Activated T-helper 17 cell treated with anti-CD3 and anti-CD28 coated beads, Interleukin-2, amount 50 U/mL, for 72 hours (primary cell): ENCODE data around the gene IMMP2L. TPM values are rescaled to one million over a fixed set of nuclear protein-coding genes. Genes with fewer than 3 reads are reported as not detected.
A peak's percentile ranks its signal among the peaks of the same experiment; 100 is the strongest.
"Not testable (repeated sequence)": the region's sequence is repeated elsewhere in the genome, so short reads cannot be mapped to it uniquely, and the experiment has no call there.

Experiments
- ATAC-seq: fragments of 150-1000 bp; cut with Tn5 transposase; replicated peaks from 2 replicates; pipeline ENCODE4 v1.10.0; 2021; ENCODE audit warnings: mild to moderate bottlenecking, moderate library complexity
- H3K27ac Mint-ChIP-seq: one replicate; pipeline ENCODE4 v1.8.0; 2022; ENCODE audit warnings: mixed read lengths
- H3K27me3 Mint-ChIP-seq: one replicate; pipeline ENCODE4 v1.8.0; 2022; ENCODE audit warnings: mixed read lengths
- H3K36me3 Mint-ChIP-seq: one replicate; pipeline ENCODE4 v1.8.0; 2022; ENCODE audit warnings: low read depth, mild to moderate bottlenecking, mixed read lengths
- H3K4me1 Mint-ChIP-seq: one replicate; pipeline ENCODE4 v1.8.0; 2022; ENCODE audit warnings: mixed read lengths
- H3K4me3 Mint-ChIP-seq: one replicate; pipeline ENCODE4 v1.8.0; 2022; ENCODE audit warnings: mild to moderate bottlenecking, mixed read lengths
- H3K9me3 Mint-ChIP-seq: one replicate; pipeline ENCODE4 v1.8.0; 2022; ENCODE audit warnings: mixed read lengths
- total RNA-seq, 2 donors: library from RNA; stranded (reverse); gene quantifications; one replicate each; pipeline ENCODE4 v1.2.3, GENCODE V29; 2022

Gene IMMP2L
- total RNA-seq, 2 donors from 2014 or later: 9.5 to 27.6 TPM

- Mint-ChIP-seq H3K4me1 (peaks cover 4% of the 10 kb centered on the region), H3K27ac (no peak overlapping the region), H3K4me3 (no peak overlapping the region), H3K27me3 (no peaks in the 10 kb centered on the region), H3K36me3 (no peaks in the 10 kb centered on the region), H3K9me3 (no peaks in the 10 kb centered on the region)
- no peak for ATAC-seq
Observed at GRCh38 chr7:111357691-111358090, 204.6 kb downstream of the IMMP2L start.

- Mint-ChIP-seq H3K4me1 (peaks cover 4% of the 10 kb centered on the region), H3K27me3 (no peaks in the 10 kb centered on the region), H3K36me3 (no peaks in the 10 kb centered on the region), H3K27ac (no peak overlapping the region), H3K4me3 (no peak overlapping the region), H3K9me3 (no peaks in the 10 kb centered on the region)
- no peak for ATAC-seq
Observed at GRCh38 chr7:111356941-111357340, 205.4 kb downstream of the IMMP2L start.

GRCh38 chr7:111352319-111352718 lies 210.0 kb downstream of the IMMP2L start:
- ATAC-seq: peak; percentile 83
- no peak overlapping the region for H3K27ac Mint-ChIP-seq
- H3K9me3 Mint-ChIP-seq: peaks cover 3% of the 10 kb centered on the region

GRCh38 chr7:111346219-111346618 lies 216.1 kb downstream of the IMMP2L start:
- Mint-ChIP-seq H3K27me3 (no peaks in the 10 kb centered on the region), H3K9me3 (peaks cover 27% of the 10 kb centered on the region)
- ATAC-seq: no peak

More at GRCh38 chr7:111352319-111352718, 210.0 kb downstream of the IMMP2L start:
- Mint-ChIP-seq H3K27me3 (no peaks in the 10 kb centered on the region), H3K4me3 (no peak overlapping the region), H3K4me1 (no peaks in the 10 kb centered on the region), H3K36me3 (no peaks in the 10 kb centered on the region)

GRCh38 chr7:111343017-111343416 lies 219.3 kb downstream of the IMMP2L start:
- H3K36me3 Mint-ChIP-seq: no peaks in the 10 kb centered on the region

More at GRCh38 chr7:111346219-111346618, 216.1 kb downstream of the IMMP2L start:
- Mint-ChIP-seq H3K27ac (no peak overlapping the region), H3K36me3 (no peaks in the 10 kb centered on the region), H3K4me1 (no peaks in the 10 kb centered on the region), H3K4me3 (no peak overlapping the region)

GRCh38 chr7:111339006-111339405 lies 223.3 kb downstream of the IMMP2L start:
- no peaks in the 10 kb centered on the region for H3K27me3 Mint-ChIP-seq
- no peaks in the 10 kb centered on the region for H3K36me3 Mint-ChIP-seq
- peaks cover 7% of the 10 kb centered on the region for H3K9me3 Mint-ChIP-seq
- ATAC-seq: no peak
- no peak overlapping the region for H3K27ac Mint-ChIP-seq
- no peak overlapping the region for H3K4me3 Mint-ChIP-seq
- H3K4me1 Mint-ChIP-seq: no peaks in the 10 kb centered on the region

More at GRCh38 chr7:111343017-111343416, 219.3 kb downstream of the IMMP2L start:
- Mint-ChIP-seq H3K4me3 (no peak overlapping the region), H3K27me3 (no peaks in the 10 kb centered on the region), H3K27ac (no peak overlapping the region), H3K4me1 (no peaks in the 10 kb centered on the region), H3K9me3 (peaks cover 24% of the 10 kb centered on the region)
- ATAC-seq: no peak

- Mint-ChIP-seq H3K27me3 (no peaks in the 10 kb centered on the region), H3K4me3 (no peak overlapping the region), H3K36me3 (no peaks in the 10 kb centered on the region), H3K9me3 (no peaks in the 10 kb centered on the region), H3K27ac (no peak overlapping the region), H3K4me1 (no peaks in the 10 kb centered on the region)
- no peak for ATAC-seq
Observed at GRCh38 chr7:111333010-111333409, 229.3 kb downstream of the IMMP2L start.

GRCh38 chr7:111330235-111330523 lies 232.1 kb downstream of the IMMP2L start:
- no peaks in the 10 kb centered on the region for H3K27me3 Mint-ChIP-seq
- H3K36me3 Mint-ChIP-seq: no peaks in the 10 kb centered on the region
- no peak overlapping the region for H3K4me3 Mint-ChIP-seq
- no peaks in the 10 kb centered on the region for H3K9me3 Mint-ChIP-seq
- no peak for ATAC-seq
- H3K4me1 Mint-ChIP-seq: no peaks in the 10 kb centered on the region
- no peak overlapping the region for H3K27ac Mint-ChIP-seq

- no peak for ATAC-seq
- no peak overlapping the region for H3K27ac Mint-ChIP-seq
- H3K9me3 Mint-ChIP-seq: no peaks in the 10 kb centered on the region
- H3K4me3 Mint-ChIP-seq: no peak overlapping the region
- H3K36me3 Mint-ChIP-seq: no peaks in the 10 kb centered on the region
- no peaks in the 10 kb centered on the region for H3K4me1 Mint-ChIP-seq
- no peaks in the 10 kb centered on the region for H3K27me3 Mint-ChIP-seq
Observed at GRCh38 chr7:111329367-111330234, 232.7 kb downstream of the IMMP2L start.

- no peak for ATAC-seq
- Mint-ChIP-seq H3K36me3 (no peaks in the 10 kb centered on the region), H3K27ac (no peak overlapping the region), H3K4me1 (no peaks in the 10 kb centered on the region), H3K4me3 (no peak overlapping the region), H3K9me3 (no peaks in the 10 kb centered on the region), H3K27me3 (no peaks in the 10 kb centered on the region)
Observed at GRCh38 chr7:111328487-111328886, 233.8 kb downstream of the IMMP2L start.

GRCh38 chr7:111324776-111325175 lies 237.5 kb downstream of the IMMP2L start:
- no peak for ATAC-seq
- no peaks in the 10 kb centered on the region for H3K4me1 Mint-ChIP-seq
- no peaks in the 10 kb centered on the region for H3K36me3 Mint-ChIP-seq
- H3K27ac Mint-ChIP-seq: no peak overlapping the region
- H3K4me3 Mint-ChIP-seq: no peak overlapping the region
- no peaks in the 10 kb centered on the region for H3K9me3 Mint-ChIP-seq
- H3K27me3 Mint-ChIP-seq: no peaks in the 10 kb centered on the region

- Mint-ChIP-seq H3K36me3 (no peaks in the 10 kb centered on the region), H3K4me3 (no peak overlapping the region), H3K9me3 (no peaks in the 10 kb centered on the region), H3K4me1 (no peaks in the 10 kb centered on the region), H3K27me3 (no peaks in the 10 kb centered on the region), H3K27ac (no peak overlapping the region)
- no peak for ATAC-seq
Observed at GRCh38 chr7:111324228-111324627, 238.1 kb downstream of the IMMP2L start.

- H3K4me3 Mint-ChIP-seq, H3K36me3 Mint-ChIP-seq, H3K4me1 Mint-ChIP-seq, H3K27ac Mint-ChIP-seq, ATAC-seq, H3K27me3 Mint-ChIP-seq, H3K9me3 Mint-ChIP-seq: not testable (repeated sequence)
Observed at GRCh38 chr7:111323670-111324069, 238.6 kb downstream of the IMMP2L start.

GRCh38 chr7:111320133-111320532 lies 242.2 kb downstream of the IMMP2L start:
- H3K9me3 Mint-ChIP-seq: no peaks in the 10 kb centered on the region
- H3K4me3 Mint-ChIP-seq: no peak overlapping the region
- H3K27ac Mint-ChIP-seq: no peak overlapping the region
- no peak for ATAC-seq
- no peaks in the 10 kb centered on the region for H3K36me3 Mint-ChIP-seq
- H3K4me1 Mint-ChIP-seq: no peaks in the 10 kb centered on the region
- no peaks in the 10 kb centered on the region for H3K27me3 Mint-ChIP-seq

GRCh38 chr7:111312966-111313365 lies 249.3 kb downstream of the IMMP2L start:
- Mint-ChIP-seq H3K27ac (no peak overlapping the region), H3K9me3 (no peaks in the 10 kb centered on the region), H3K4me1 (no peaks in the 10 kb centered on the region), H3K36me3 (no peaks in the 10 kb centered on the region), H3K27me3 (no peaks in the 10 kb centered on the region), H3K4me3 (no peak overlapping the region)
- no peak for ATAC-seq
